ENCODE data around the gene NMT2. TPM values are rescaled to one million over a fixed set of nuclear protein-coding genes. Genes with fewer than 3 reads are reported as not detected.

NMT2 gene
- total RNA-seq, 1 experiment from 2014 or later: 14.3 TPM

- no peak for ATAC-seq
- Histone ChIP-seq H3K4me1 (ENCODE audit: control insufficient read depth, insufficient read depth, low read length) (no peaks in the 10 kb centered on the region), H3K27me3 (ENCODE audit: control insufficient read depth, insufficient read depth, low read length) (no peaks in the 10 kb centered on the region), H3K27ac (ENCODE audit: low read length) (no peak overlapping the region), H3K4me3 (ENCODE audit: low read depth in 2 of 2, low read length in 2 of 2) (no peak overlapping the region), H3K36me3 (ENCODE audit: control insufficient read depth, insufficient read depth, low read length) (no peaks in the 10 kb centered on the region), H3K9me3 (ENCODE audit: control insufficient read depth, insufficient read depth, low read depth, low read length) (no peaks in the 10 kb centered on the region)
- BruUV-seq (replicated peaks): no TSS peak
- TF ChIP-seq TCF7L2 (IDR thresholded peaks at IDR 0.05; ENCODE audit: low read depth, low read length) (no peak), SIN3A (IDR thresholded peaks at IDR 0.05; ENCODE audit: borderline replicate concordance, insufficient read depth, low read depth, low read length) (no peak), CTCF (IDR thresholded peaks at IDR 0.05) (no peak), REST (IDR thresholded peaks at IDR 0.05; ENCODE audit: insufficient read depth in 1 of 2, low read depth in 2 of 2, low read length in 1 of 2) (no peak), POLR2AphosphoS5 (IDR thresholded peaks at IDR 0.05; ENCODE audit: low read depth, low read length) (no peak)
- no peak for DNase-seq (ENCODE audit: low read depth, low spot score)
- in situ Hi-C loops (cut with HindIII; ENCODE audit: low pct_unique_long_range_greater_than_20kb, low sequenced_read_pairs) (no loop called here), intact Hi-C loops (cut with micrococcal nuclease; ENCODE audit: unreplicated experiment) (no loop called here)
- ChIA-PET CTCF (no interaction called here), POLR2A (no interaction called here)
These were observed 15.4 kb upstream of the NMT2 start for GRCh38 chr10:15183689-15184481.

GRCh38 chr10:15182540-15183207, 14.2 kb upstream of the NMT2 start:
- POLR2A ChIA-PET: no interaction called here
- in situ Hi-C loops (cut with HindIII; ENCODE audit: low pct_unique_long_range_greater_than_20kb, low sequenced_read_pairs): no loop called here
- Histone ChIP-seq H3K4me3 (ENCODE audit: low read depth in 2 of 2, low read length in 2 of 2) (no peak overlapping the region), H3K9me3 (ENCODE audit: control insufficient read depth, insufficient read depth, low read depth, low read length) (no peaks in the 10 kb centered on the region), H3K36me3 (ENCODE audit: control insufficient read depth, insufficient read depth, low read length) (no peaks in the 10 kb centered on the region), H3K27ac (ENCODE audit: low read length) (no peak overlapping the region), H3K27me3 (ENCODE audit: control insufficient read depth, insufficient read depth, low read length) (no peaks in the 10 kb centered on the region), H3K4me1 (ENCODE audit: control insufficient read depth, insufficient read depth, low read length) (no peaks in the 10 kb centered on the region)
- BruUV-seq (replicated peaks): no TSS peak
- no peak for DNase-seq (ENCODE audit: low read depth, low spot score)
- ATAC-seq: no peak
- intact Hi-C loops (cut with micrococcal nuclease; ENCODE audit: unreplicated experiment): no loop called here
- CTCF ChIA-PET: no interaction called here
- TF ChIP-seq TCF7L2 (IDR thresholded peaks at IDR 0.05; ENCODE audit: low read depth, low read length): no peak
- no peak for TF ChIP-seq SIN3A (IDR thresholded peaks at IDR 0.05; ENCODE audit: borderline replicate concordance, insufficient read depth, low read depth, low read length)
- TF ChIP-seq CTCF (IDR thresholded peaks at IDR 0.05): no peak
- TF ChIP-seq REST (IDR thresholded peaks at IDR 0.05; ENCODE audit: insufficient read depth in 1 of 2, low read depth in 2 of 2, low read length in 1 of 2): no peak
- TF ChIP-seq POLR2AphosphoS5 (IDR thresholded peaks at IDR 0.05; ENCODE audit: low read depth, low read length): no peak

All from Panc1 (cell line).